Activated effector memory CD4-positive, alpha-beta T cell treated with Interleukin-2 at 50 U/mL for 16 hours (primary cell): ENCODE results near the gene TP53I11.

Source experiments
- DNase-seq: peaks from one replicate; pipeline ENCODE4 v3.0.0-alpha.2; 2020

TP53I11 gene

GRCh38 chr11:44911029-44911814 is 39.5 kb downstream of the TP53I11 start:
- DNase-seq: peak; percentile 63

GRCh38 chr11:44910591-44910990 is 40.1 kb downstream of the TP53I11 start:
- DNase-seq: no peak

- no peak for DNase-seq
These were observed 41.1 kb downstream of the TP53I11 start for GRCh38 chr11:44909557-44909956.

DNA sequence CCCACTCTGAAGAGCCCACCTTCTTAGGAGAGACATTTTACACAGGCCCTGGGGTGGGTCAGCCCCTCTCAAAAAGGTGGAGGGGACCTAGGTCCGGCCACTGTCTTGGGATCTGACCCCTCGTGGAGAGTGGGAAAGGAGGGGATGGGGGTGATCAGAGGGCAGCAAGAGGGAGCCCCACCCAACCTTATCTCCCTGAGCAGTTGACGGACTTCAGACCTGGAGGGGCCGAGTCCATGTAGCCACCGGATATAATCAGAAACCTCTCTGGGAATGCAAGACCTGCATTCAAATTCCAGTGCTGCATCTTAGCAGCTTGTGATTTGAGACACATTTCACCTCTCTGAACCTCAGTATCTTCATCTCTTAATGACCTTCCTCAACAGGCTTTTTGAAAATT is 44.0 kb downstream of the TP53I11 start:
- no peak for DNase-seq

GRCh38 chr11:44905131-44905866 is 45.4 kb downstream of the TP53I11 start:
- DNase-seq: no peak

- no peak for DNase-seq
These were observed 46.2 kb downstream of the TP53I11 start for GRCh38 chr11:44904261-44905020.

DNA sequence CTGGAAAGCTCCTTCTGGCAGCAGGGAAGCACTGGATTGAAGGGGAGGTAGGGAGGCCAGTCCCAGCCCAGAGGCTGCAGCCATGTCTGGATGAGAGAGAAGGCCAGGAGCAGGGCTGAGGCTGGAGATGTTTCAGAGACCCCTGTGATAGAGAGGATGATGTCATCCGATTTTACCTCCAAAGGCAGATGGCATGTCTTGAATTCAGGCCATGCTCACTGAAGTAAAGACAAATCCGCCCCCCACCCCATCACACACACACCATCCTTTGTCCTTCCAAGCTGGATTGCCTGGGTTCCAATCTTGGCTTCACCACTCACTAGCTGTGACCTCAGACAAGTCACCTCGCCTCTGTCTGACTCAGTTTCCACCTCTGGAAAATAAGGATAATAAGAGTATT is 47.2 kb downstream of the TP53I11 start:
- no peak for DNase-seq

DNA sequence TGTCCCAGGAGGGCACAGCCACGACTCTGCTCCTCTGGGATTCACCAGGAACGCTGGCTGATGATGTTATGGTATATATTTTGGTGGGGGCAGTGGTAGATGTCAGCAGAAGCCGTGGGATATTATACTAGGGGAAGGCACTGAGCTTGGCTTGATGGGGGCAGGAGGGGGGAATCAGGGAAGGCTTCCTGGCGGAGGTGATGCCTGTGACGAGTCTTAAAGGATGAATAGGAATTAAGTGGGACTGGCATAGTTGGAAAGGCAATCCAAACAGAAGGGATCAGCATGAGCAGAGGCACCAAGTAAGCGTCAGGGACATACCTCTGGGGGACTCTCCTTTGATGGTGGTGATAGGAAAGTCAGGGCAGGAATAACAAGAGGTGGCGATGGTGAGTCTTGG is 47.6 kb downstream of the TP53I11 start:
- no peak for DNase-seq

GRCh38 chr11:44901786-44902185 is 48.9 kb downstream of the TP53I11 start:
- no peak for DNase-seq

- no peak for DNase-seq
These were observed 49.5 kb downstream of the TP53I11 start for GRCh38 chr11:44901120-44901633.

GRCh38 chr11:44899959-44900358 is 50.7 kb downstream of the TP53I11 start:
- DNase-seq: no peak

- DNase-seq: peak; percentile 40
These were observed 56.7 kb downstream of the TP53I11 start for GRCh38 chr11:44893846-44894617.

GRCh38 chr11:44893308-44893822 is 57.3 kb downstream of the TP53I11 start:
- no peak for DNase-seq

DNA sequence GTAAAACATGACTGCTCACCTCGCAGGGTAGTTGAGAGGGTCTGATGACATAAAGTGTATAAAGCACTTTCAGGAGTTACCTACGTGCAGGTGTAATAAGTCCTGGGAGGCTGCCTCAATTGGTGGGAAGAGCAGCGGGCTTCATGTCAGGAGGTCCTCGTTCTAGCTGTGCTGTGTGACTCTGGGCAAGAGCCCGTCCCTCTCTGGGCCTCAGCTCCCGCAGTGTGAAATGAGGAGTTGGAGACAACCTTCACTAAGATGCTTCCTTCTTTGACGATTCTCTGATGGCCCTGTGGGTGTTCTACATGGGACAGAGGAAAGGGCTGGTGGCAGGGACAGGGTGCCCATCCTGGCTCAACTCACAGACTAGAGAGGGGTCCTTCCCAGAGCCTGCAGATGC is 57.8 kb downstream of the TP53I11 start:
- no peak for DNase-seq

DNA sequence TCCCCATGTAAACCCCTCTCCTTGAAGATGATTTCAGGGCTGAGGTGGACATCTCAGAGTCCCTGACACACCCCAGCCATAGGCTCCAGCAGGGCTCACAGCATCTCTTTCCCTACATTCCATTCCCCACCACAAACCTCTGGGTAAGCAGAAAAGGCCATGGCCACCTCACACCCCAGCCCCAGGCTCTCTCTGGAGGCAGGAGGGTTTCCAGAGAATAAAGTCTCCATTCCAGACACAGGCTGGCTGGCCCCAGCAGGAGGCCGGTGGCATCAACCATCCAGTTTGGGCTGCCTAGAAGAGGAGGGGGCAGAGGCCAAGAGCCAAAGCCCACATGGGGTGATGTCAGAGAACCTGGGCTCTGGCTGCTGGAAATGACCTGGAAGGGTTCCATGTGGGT is 61.4 kb downstream of the TP53I11 start:
- no peak for DNase-seq

- no peak for DNase-seq
These were observed 63.0 kb downstream of the TP53I11 start for GRCh38 chr11:44887636-44888035.

DNA sequence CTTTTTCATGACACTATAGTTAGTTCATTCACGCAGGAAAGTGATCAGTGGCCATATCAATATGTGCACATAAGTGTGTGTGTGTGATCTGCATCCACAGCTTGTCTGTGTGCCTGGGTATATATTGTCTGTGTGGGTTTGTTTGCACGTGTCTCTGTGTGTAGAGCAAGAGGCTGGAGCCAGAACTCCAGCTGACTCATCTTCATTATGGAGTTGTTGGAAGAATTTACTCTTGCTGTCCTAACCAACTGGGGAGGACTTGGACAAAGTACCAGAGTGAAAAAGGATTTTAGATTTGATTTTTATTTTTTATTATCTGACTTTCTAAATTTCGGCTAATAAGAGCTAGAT is 63.9 kb downstream of the TP53I11 start:
- no peak for DNase-seq

DNA sequence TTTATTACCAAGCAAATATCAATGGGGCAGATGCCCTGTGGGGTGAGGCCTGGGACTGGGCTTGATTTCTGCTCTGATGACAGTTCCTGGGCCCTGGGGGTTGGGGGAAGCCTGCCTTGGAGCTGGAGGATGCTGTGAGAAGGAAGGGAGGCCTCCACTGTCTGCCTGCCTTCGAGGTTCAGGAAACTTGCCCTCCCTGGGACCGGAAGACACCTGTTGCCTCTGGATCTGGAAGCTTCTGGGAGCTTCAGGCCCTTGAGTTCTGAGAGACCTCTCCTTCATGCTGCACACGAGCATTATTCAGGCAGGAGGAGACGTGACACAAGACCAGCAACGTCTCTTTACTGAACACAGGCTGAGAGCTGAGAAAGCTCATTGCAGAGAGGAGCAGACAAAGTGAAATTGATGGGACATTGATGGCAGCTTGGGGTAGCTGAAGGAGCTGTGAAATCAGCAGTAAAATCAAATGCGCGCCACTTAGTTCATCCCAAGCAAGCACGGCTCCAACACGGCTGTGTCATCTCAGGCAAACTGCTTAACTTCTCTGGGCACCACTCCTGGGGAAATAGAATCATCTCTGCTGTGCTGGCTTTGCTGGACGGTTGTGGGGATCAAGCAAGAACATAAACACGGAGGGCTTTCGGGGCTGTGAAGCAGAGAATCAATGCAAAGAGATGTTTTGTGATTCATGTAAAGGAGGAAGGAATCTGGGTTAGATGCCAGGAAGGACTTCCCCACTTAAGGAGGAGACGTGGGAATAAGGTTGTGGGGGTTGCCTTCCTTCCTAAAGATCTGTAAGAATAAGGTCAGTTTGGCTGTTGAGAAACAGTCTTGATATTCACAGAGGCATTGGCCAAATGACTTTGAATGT is 64.5 kb downstream of the TP53I11 start:
- no peak for DNase-seq

- DNase-seq: no peak
These were observed 65.4 kb downstream of the TP53I11 start for GRCh38 chr11:44885065-44885810.

GRCh38 chr11:44884056-44884455 is 66.6 kb downstream of the TP53I11 start:
- no peak for DNase-seq

GRCh38 chr11:44883277-44883676 is 67.4 kb downstream of the TP53I11 start:
- DNase-seq: no peak
